Activated CD4-positive, alpha-beta T cell treated with anti-CD3 and anti-CD28 coated beads, Interleukin-2, amount 50 U/mL, for 1 hour (primary cell): Measurements from ENCODE around the gene ZNF28.
"Not testable (repeated sequence)": the region's sequence is repeated elsewhere in the genome, so short reads cannot be mapped to it uniquely, and the experiment has no call there.

Experiments used
- DNase-seq: peaks from one replicate; pipeline ENCODE4 v3.0.0-alpha.2; 2020

Gene ZNF28

GRCh38 chr19:52821204-52821960 is at the start of gene ZNF28:
ZNF28 (minus strand) TSS chr19:52821633; CDS start chr19:52817958, 3,675 bp downstream.
- DNase-seq: peak; percentile 52

- DNase-seq: not testable (repeated sequence)
Observed at GRCh38 chr19:52868031-52868430, 46.6 kb upstream of the ZNF28 start.

DNA sequence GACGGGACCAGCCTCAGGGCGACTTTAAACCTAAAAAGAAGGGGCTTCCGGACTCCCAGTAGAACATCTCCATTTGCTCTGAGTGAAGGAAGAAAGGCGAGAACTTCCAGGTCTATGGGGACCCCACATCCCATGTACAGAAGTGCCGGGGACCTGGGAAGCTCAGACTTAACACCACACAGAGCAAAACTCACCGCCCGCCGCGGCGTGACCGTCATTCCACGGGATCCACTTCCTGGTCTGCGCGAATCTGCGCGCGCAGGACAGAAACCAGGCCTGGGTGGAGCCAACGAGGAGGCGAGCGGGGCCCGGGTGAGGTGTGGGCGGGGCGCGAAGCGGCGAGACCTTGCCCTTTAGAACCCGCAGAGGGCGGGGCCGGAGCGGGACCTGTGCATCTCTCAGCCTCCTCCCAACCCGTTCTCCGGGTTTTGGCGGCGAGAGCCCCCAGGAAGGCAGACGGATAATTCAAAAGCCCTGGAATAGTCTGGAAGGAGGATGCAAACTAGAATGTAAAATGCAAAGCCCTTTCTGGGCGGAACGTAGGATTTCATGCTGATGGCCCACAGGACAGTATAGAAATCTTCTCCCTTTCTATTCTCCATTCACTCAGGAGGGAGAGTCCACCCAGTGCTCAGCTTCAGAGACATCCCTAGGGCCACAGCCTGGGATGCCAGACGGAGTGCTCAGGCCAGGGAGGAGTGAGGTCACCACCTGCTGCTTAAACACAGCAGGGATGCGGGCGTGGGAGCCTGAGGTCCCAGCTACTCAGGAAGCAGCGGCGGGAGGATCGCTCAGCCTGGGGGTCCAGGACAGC is 36.2 kb upstream of the ZNF28 start, which contains the start of gene ZNF468:
Gene ZNF468, minus strand, starts transcription at position 242 of the 814 bp plus-strand sequence. CDS start 3,347 bp downstream, outside the sequence.
- DNase-seq: peak; percentile 65

- not testable (repeated sequence) for DNase-seq
Observed at GRCh38 chr19:52856540-52857377, 35.3 kb upstream of the ZNF28 start.

DNA sequence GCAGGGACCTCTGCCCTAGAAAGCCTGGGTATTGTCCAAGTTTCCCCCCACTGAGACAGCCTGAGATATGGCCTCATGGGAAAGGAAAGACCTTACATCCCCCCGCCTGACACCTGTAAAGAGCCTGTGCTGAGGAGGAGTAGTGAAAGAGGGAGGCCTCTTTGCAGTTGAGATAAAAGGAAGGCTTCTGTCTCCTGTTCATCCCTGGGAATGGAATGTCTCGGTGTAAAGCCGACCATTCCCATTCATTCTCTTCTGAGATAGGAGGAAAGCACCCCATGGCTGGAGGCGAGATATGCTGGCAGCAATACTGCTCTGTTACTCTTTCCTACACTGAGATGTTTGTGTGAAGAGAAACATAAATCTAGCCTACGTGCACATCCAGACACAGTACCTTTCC is 25.9 kb upstream of the ZNF28 start:
- DNase-seq: not testable (repeated sequence)

DNA sequence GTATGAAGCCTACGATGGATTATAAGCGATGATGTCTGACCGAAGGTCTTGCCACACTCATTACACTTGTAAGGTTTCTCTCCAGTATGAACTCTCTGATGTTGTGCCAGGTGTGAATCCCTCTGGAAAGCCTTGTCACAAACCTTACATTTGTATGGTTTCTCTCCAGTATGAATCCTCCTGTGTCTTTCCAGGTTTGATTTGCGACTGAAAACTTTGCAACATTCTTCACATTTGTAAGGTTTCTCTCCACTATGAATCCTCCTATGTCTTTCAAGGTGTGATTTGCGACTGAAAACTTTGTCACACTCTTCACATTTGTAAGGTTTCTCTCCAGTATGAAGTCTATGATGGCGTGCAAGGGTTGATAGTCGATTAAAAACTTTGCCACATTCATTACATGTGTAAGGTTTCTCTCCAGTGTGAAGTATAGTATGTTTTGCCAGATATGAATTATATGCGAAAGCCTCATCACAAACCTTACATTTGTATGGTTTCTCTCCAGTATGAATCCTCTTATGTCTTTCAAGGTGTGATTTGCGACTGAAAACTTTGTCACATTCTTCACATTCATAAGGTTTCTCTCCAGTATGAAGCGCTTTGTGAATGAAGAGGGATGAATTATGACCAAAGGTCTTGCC is 19.5 kb upstream of the ZNF28 start:
- not testable (repeated sequence) for DNase-seq

DNA sequence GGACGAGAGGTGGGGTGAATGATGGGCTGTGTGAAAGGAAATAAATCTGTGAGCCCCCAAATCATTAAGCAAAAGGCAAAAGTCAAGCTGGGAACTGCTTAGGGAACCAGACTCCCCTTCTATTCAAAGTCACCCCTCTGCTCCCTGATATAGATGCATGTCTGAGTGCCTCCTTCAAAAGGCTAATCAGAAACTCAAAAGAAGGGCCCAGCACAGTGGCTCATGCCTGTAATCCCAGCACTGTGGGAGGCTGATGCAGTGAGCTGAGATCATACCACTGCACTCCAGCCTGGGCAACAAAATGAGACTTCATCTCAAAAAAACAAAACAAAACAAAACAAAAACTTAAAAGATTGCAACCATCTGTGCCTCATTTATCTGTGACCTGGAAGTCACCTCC is 12.9 kb upstream of the ZNF28 start:
- not testable (repeated sequence) for DNase-seq

- not testable (repeated sequence) for DNase-seq
Observed at GRCh38 chr19:52833541-52833940, 12.1 kb upstream of the ZNF28 start.

DNA sequence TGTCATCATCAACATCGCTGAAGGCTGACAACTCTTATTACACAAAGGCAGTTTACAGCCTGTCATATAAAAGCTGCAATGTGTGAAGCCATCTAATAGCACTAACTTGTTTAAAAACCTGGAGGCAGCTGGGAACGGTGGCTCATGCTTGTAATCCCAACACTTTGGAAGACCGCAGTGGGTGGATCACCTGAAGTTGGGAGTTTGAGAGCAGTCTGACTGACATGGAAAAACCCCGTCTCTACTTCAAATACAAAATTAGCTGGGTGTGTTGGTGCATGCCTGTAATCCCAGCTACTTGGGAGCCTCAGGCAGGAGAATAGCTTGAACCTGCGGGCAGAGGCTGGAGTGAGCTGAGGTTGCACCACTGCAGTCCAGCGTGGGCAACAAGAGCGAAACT is 8.4 kb upstream of the ZNF28 start:
- DNase-seq: not testable (repeated sequence)

DNA sequence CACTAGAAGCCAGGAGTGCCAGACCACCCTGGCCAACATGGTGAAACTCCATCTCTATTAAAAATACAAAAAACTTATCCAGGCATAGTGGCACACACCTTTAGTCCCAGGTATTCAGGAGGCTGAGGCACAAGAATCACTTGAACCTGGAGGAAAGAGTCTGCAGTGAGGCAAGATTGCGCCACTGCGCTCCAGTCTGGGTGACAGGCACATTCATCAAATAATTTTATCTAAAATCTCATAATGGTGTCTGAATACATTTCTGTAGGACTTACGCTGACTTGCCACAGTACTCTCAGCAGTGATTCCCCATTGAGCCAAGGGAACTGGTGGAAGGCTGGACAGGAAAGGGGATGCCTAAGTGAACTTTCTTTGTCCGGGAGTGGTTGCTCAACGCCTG is 4.3 kb upstream of the ZNF28 start:
- DNase-seq: no peak

- no peak for DNase-seq
Observed at GRCh38 chr19:52823676-52824075, 2.2 kb upstream of the ZNF28 start.

GRCh38 chr19:52820472-52821203 is 795 bp downstream of the ZNF28 start:
- not testable (repeated sequence) for DNase-seq

GRCh38 chr19:52809801-52810200 is 11.6 kb downstream of the ZNF28 start:
- DNase-seq: no peak

- not testable (repeated sequence) for DNase-seq
Observed at GRCh38 chr19:52799950-52800640, 21.3 kb downstream of the ZNF28 start.

- no peak for DNase-seq
Observed at GRCh38 chr19:52789440-52789839, 32.0 kb downstream of the ZNF28 start.

DNA sequence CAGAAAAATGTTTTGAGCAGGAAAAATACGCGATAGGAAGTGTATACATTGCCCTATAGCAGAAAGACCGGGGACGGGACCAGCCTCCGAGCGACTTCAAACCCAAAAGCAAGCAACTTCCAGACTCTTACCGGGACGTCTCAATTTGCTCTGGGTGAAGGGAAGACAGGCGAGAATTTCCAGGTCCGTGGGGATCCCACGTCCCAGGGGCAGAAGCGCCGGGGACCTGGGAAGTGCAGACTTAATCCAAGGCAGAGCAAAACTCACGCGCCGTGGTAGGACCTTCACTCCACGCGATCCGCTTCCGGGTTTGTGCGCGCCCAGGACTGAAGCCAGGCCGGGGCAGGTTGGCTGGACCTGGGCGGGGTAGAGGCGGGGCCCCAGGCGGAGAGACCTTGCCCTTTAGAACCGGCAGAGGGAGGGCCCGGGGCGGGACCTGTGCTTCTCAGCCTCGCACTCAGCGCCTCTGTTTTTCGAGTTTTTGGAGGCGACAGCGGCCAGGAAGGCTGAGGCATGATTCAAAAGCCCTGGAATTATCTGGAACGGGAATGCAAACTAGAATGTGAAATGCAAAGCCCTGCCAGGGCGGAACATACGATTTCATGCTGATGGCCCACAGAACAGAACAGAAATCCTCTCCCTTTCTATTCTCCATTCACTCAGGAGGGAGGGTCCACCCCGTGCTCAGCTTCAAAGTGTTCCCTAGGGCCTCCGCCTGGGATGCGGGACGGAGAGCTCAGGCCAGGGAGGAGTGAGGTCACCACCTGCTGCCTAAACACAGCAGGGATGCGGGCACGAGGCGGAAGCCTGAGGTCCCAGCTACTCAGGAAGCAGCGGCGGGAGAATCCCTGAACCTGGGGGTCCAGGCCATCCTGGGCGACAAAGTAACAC is 34.7 kb downstream of the ZNF28 start, which contains the start of gene ZNF600:
Gene ZNF600, minus strand, starts transcription at position 328 of the 891 bp plus-strand sequence. CDS start 7,903 bp downstream, outside the sequence.
- peak; percentile 75 for DNase-seq

GRCh38 chr19:52786078-52786463 is 35.4 kb downstream of the ZNF28 start:
- DNase-seq: no peak

GRCh38 chr19:52785506-52785905 is 35.9 kb downstream of the ZNF28 start:
- no peak for DNase-seq

DNA sequence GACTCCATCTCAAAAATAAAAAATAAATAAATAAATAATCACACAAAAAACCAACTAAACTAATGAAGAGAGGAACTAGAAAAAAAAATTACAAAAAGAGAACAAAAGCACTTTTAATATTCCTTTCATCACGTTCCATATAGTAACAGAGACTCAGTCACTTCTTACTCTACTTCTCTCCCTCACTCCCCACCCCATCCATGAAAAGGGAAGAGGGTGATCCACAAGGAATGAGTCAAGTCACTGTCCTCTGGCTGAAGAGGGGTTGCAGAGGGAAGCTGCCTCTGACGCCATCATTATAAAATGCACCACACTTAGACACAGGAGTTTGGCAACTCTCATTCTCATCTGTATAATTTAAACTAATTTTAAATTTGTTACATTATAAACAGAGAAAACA is 38.6 kb downstream of the ZNF28 start:
- not testable (repeated sequence) for DNase-seq

- no peak for DNase-seq
Observed at GRCh38 chr19:52778811-52779210, 42.6 kb downstream of the ZNF28 start.
